Loucy (cell line): ENCODE measurements around the gene NSD1.

Experiments used
- CTCF ChIP-seq: fragments of 200-600 bp; sonication (generic); conservative IDR thresholded peaks from 2 replicates; pipeline ENCODE4 v1.5.1; 2014; ENCODE audit warnings: mild to moderate bottlenecking, antibody characterized with exemption, low read length
- EZH2phosphoT487 ChIP-seq: fragments of 200-600 bp; IDR thresholded peaks from 2 replicates; pipeline ENCODE4 v1.6.1; 2018; ENCODE audit warnings: antibody characterized with exemption, mild to moderate bottlenecking, moderate library complexity, borderline replicate concordance

GRCh38 chr5:177336112-177336511 lies 202.5 kb downstream of the NSD1 start:
- TF ChIP-seq CTCF: peak; percentile 69
- no peak for TF ChIP-seq EZH2phosphoT487
